Measurements from ENCODE around the gene S100B.
"Not testable (repeated sequence)": the region's sequence is repeated elsewhere in the genome, so short reads cannot be mapped to it uniquely, and the experiment has no call there.

Gene S100B

GRCh38 chr21:46604975-46605766, at the start of gene S100B:
S100B (minus strand) TSS chr21:46605082; CDS start chr21:46602415, 2,667 bp downstream.
- no peak for DNase-seq (ENCODE audit: low read depth in 2 of 2)

GRCh38 chr21:46651121-46651520, 46.2 kb upstream of the S100B start:
- DNase-seq (ENCODE audit: low read depth in 2 of 2): no peak

- no peak for DNase-seq (ENCODE audit: low read depth in 2 of 2)
Observed at GRCh38 chr21:46650476-46651098, 45.7 kb upstream of the S100B start.

- no peak for DNase-seq (ENCODE audit: low read depth in 2 of 2)
Observed at GRCh38 chr21:46649356-46649755, 44.5 kb upstream of the S100B start.

- DNase-seq (ENCODE audit: low read depth in 2 of 2): no peak
Observed at GRCh38 chr21:46648539-46648938, 43.7 kb upstream of the S100B start.

GRCh38 chr21:46646541-46647154, 41.8 kb upstream of the S100B start:
- no peak for DNase-seq (ENCODE audit: low read depth in 2 of 2)

- DNase-seq (ENCODE audit: low read depth in 2 of 2): no peak
Observed at GRCh38 chr21:46645840-46646239, 41.0 kb upstream of the S100B start.

- no peak for DNase-seq (ENCODE audit: low read depth in 2 of 2)
Observed at GRCh38 chr21:46643379-46644177, 38.7 kb upstream of the S100B start.

- no peak for DNase-seq (ENCODE audit: low read depth in 2 of 2)
Observed at GRCh38 chr21:46641656-46642055, 36.8 kb upstream of the S100B start.

GRCh38 chr21:46639489-46640386, 34.9 kb upstream of the S100B start:
- DNase-seq (ENCODE audit: low read depth in 2 of 2): no peak

- DNase-seq (ENCODE audit: low read depth in 2 of 2): no peak
Observed at GRCh38 chr21:46637952-46638746, 33.3 kb upstream of the S100B start.

GRCh38 chr21:46636550-46637285, 31.8 kb upstream of the S100B start:
- no peak for DNase-seq (ENCODE audit: low read depth in 2 of 2)

GRCh38 chr21:46636181-46636512, 31.3 kb upstream of the S100B start:
- no peak for DNase-seq (ENCODE audit: low read depth in 2 of 2)

- DNase-seq (ENCODE audit: low read depth in 2 of 2): peak; percentile 94
Observed at GRCh38 chr21:46635324-46636180, 30.7 kb upstream of the S100B start, which contains the start of gene PRMT2. PRMT2 (plus strand) TSS chr21:46635674; CDS start chr21:46636952, 1,278 bp downstream.

GRCh38 chr21:46634966-46635323, 30.1 kb upstream of the S100B start:
- DNase-seq (ENCODE audit: low read depth in 2 of 2): peak; percentile 12 to 35

GRCh38 chr21:46634427-46634826, 29.5 kb upstream of the S100B start:
- no peak for DNase-seq (ENCODE audit: low read depth in 2 of 2)

GRCh38 chr21:46633566-46633965, 28.7 kb upstream of the S100B start:
- no peak for DNase-seq (ENCODE audit: low read depth in 2 of 2)

GRCh38 chr21:46630915-46631314, 26.0 kb upstream of the S100B start:
- DNase-seq (ENCODE audit: low read depth in 2 of 2): not testable (repeated sequence)

GRCh38 chr21:46628868-46629267, 24.0 kb upstream of the S100B start:
- DNase-seq (ENCODE audit: low read depth in 2 of 2): no peak

Measured in stimulated activated CD4-positive, alpha-beta T cell treated with anti-CD3 and anti-CD28 coated beads, Interleukin-12 subunit alpha, Interleukin-12 subunit beta, amount 100 ng/mL, for 24 hours (primary cell).